Activated gamma-delta T cell (primary cell): ENCODE measurements around the gene SOX3.

Experiments used
- DNase-seq: peaks from one replicate; lab custom pipeline; 2025; lab: John Stamatoyannopoulos, UW

SOX3 gene

GRCh38 chrX:140495739-140496138 lies 9.1 kb downstream of the SOX3 start:
- no peak for DNase-seq

GRCh38 chrX:140492066-140492994 lies 12.5 kb downstream of the SOX3 start:
- no peak for DNase-seq

- DNase-seq = no peak
These were observed 24.1 kb downstream of the SOX3 start for GRCh38 chrX:140480765-140481164.

- DNase-seq = no peak
These were observed 26.9 kb downstream of the SOX3 start for GRCh38 chrX:140477987-140478386.

GRCh38 chrX:140475025-140475424 lies 29.8 kb downstream of the SOX3 start:
- DNase-seq = no peak

- no peak for DNase-seq
These were observed 37.7 kb downstream of the SOX3 start for GRCh38 chrX:140467211-140467610.
